Activated CD8-positive, alpha-beta T cell treated with anti-CD3 and anti-CD28 coated beads for 36 hours (primary cell): ENCODE data around the gene APCDD1. TPM values are rescaled to one million over a fixed set of nuclear protein-coding genes. Genes with fewer than 3 reads are reported as not detected.

Experiments
- ATAC-seq: fragments of 200-7000 bp; cut with Tn5 transposase; one replicate; pipeline ENCODE4 v1.10.0; 2021; ENCODE audit warnings: mild to moderate bottlenecking, moderate library complexity
- CTCF ChIA-PET: fragments of 350-600 bp; sonication (Branson Sonifier 250); formaldehyde crosslinking; loops from one replicate; lab custom pipeline; 2021; ENCODE audit warnings: antibody characterized with exemption; lab: Charles Lee
- POLR2A ChIA-PET: fragments of 350-600 bp; sonication (Branson Sonifier 250); formaldehyde crosslinking; loops from one replicate; lab custom pipeline; 2021; ENCODE audit warnings: antibody characterized with exemption; lab: Charles Lee
- DNase-seq: peaks from one replicate; pipeline ENCODE4 v3.0.0-alpha.2; 2020
- H3K27ac Mint-ChIP-seq: one replicate; pipeline ENCODE4 v1.8.0; 2021; ENCODE audit warnings: mild to moderate bottlenecking, mixed read lengths
- H3K27me3 Mint-ChIP-seq: one replicate; pipeline ENCODE4 v1.8.0; 2021; ENCODE audit warnings: mixed read lengths
- H3K36me3 Mint-ChIP-seq: one replicate; pipeline ENCODE4 v1.8.0; 2021; ENCODE audit warnings: low read depth, mixed read lengths
- H3K4me1 Mint-ChIP-seq: one replicate; pipeline ENCODE4 v1.8.0; 2021; ENCODE audit warnings: low read depth, mixed read lengths
- H3K4me3 Mint-ChIP-seq: one replicate; pipeline ENCODE4 v1.8.0; 2021; ENCODE audit warnings: mild to moderate bottlenecking, moderate library complexity, mixed read lengths
- H3K9me3 Mint-ChIP-seq: one replicate; pipeline ENCODE4 v1.8.0; 2021; ENCODE audit warnings: mixed read lengths
- intact Hi-C: fragments of 100-400 bp; cut with micrococcal nuclease; formaldehyde crosslinking; loops from one replicate; pipeline ENCODE4 v1.10.0; 2022
- total RNA-seq, 2 experiments: library from RNA; stranded (reverse); gene quantifications; one replicate each; pipeline ENCODE4 v1.2.3, GENCODE V29; 2021
- TF ChIP-seq, protein P1 (sequence below): fragments of 200-600 bp; IDR thresholded peaks from one replicate; pipeline ENCODE4 v1.8.0; 2022; ENCODE audit warnings: antibody characterized with exemption, mild to moderate bottlenecking

Gene APCDD1
- total RNA-seq, 2 experiments from 2014 or later, result not detected

DNA sequence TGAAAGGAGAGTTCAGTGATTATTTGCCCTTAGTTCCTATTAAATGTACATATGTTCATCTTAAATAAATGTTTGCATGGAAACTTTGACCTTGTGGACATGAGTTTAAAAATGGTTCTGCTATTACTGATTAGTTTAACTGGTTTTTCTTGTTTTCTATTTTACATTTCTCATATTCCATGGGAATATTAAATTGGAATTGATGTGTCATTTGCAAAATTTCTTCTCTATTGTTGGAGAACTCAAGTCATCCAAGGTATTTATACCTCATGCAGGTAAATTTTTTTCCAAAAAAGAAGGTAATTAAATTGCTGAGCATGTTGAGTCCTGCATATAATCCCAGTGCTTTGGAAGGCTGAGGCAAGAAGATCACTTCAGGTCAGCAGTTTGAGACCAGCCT is 45.4 kb upstream of the APCDD1 start:
- no peak overlapping the region for H3K4me3 Mint-ChIP-seq
- CTCF ChIA-PET, result no interaction called here
- H3K27ac Mint-ChIP-seq, result no peak overlapping the region
- no peaks in the 10 kb centered on the region for H3K27me3 Mint-ChIP-seq
- POLR2A ChIA-PET, result no interaction called here
- ATAC-seq (no peak), DNase-seq (no peak)
- intact Hi-C loops, result no loop called here
- TF ChIP-seq, protein P1, sequence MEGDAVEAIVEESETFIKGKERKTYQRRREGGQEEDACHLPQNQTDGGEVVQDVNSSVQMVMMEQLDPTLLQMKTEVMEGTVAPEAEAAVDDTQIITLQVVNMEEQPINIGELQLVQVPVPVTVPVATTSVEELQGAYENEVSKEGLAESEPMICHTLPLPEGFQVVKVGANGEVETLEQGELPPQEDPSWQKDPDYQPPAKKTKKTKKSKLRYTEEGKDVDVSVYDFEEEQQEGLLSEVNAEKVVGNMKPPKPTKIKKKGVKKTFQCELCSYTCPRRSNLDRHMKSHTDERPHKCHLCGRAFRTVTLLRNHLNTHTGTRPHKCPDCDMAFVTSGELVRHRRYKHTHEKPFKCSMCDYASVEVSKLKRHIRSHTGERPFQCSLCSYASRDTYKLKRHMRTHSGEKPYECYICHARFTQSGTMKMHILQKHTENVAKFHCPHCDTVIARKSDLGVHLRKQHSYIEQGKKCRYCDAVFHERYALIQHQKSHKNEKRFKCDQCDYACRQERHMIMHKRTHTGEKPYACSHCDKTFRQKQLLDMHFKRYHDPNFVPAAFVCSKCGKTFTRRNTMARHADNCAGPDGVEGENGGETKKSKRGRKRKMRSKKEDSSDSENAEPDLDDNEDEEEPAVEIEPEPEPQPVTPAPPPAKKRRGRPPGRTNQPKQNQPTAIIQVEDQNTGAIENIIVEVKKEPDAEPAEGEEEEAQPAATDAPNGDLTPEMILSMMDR, result no peak
- no peaks in the 10 kb centered on the region for H3K4me1 Mint-ChIP-seq
- H3K9me3 Mint-ChIP-seq, result no peaks in the 10 kb centered on the region
- no peaks in the 10 kb centered on the region for H3K36me3 Mint-ChIP-seq

GRCh38 chr18:10410472-10411308 is 43.7 kb upstream of the APCDD1 start:
- TF ChIP-seq, protein P1, result no peak
- no peak for DNase-seq
- ATAC-seq, result no peak
- Mint-ChIP-seq H3K4me3 (no peak overlapping the region), H3K4me1 (no peaks in the 10 kb centered on the region), H3K27ac (no peak overlapping the region), H3K36me3 (no peaks in the 10 kb centered on the region), H3K27me3 (peaks cover 2% of the 10 kb centered on the region), H3K9me3 (no peaks in the 10 kb centered on the region)
- POLR2A ChIA-PET, result interaction anchor here (0.5 kb wide), 1 partner anchor 378 kb away, joined by 3 read pairs; no protein-coding TSS in a partner anchor
- intact Hi-C loops, result no loop called here
- CTCF ChIA-PET, result no interaction called here

- ChIA-PET CTCF (no interaction called here), POLR2A (no interaction called here)
- intact Hi-C loops, result no loop called here
- Mint-ChIP-seq H3K9me3 (no peaks in the 10 kb centered on the region), H3K36me3 (no peaks in the 10 kb centered on the region), H3K4me1 (no peaks in the 10 kb centered on the region), H3K4me3 (no peak overlapping the region), H3K27ac (no peak overlapping the region), H3K27me3 (peaks cover 2% of the 10 kb centered on the region)
- ATAC-seq (no peak), DNase-seq (no peak)
- TF ChIP-seq, protein P1, result no peak
These were observed 41.5 kb upstream of the APCDD1 start for GRCh38 chr18:10412933-10413332.

- TF ChIP-seq, protein P1, result no peak
- no peak overlapping the region for H3K4me3 Mint-ChIP-seq
- peaks cover 2% of the 10 kb centered on the region for H3K27me3 Mint-ChIP-seq
- H3K9me3 Mint-ChIP-seq, result no peaks in the 10 kb centered on the region
- no peak for DNase-seq
- H3K27ac Mint-ChIP-seq, result no peak overlapping the region
- no peaks in the 10 kb centered on the region for H3K4me1 Mint-ChIP-seq
- no peak for ATAC-seq
- CTCF ChIA-PET, result no interaction called here
- POLR2A ChIA-PET, result no interaction called here
- intact Hi-C loops, result no loop called here
- no peaks in the 10 kb centered on the region for H3K36me3 Mint-ChIP-seq
These were observed 40.7 kb upstream of the APCDD1 start for GRCh38 chr18:10413722-10414121.

DNA sequence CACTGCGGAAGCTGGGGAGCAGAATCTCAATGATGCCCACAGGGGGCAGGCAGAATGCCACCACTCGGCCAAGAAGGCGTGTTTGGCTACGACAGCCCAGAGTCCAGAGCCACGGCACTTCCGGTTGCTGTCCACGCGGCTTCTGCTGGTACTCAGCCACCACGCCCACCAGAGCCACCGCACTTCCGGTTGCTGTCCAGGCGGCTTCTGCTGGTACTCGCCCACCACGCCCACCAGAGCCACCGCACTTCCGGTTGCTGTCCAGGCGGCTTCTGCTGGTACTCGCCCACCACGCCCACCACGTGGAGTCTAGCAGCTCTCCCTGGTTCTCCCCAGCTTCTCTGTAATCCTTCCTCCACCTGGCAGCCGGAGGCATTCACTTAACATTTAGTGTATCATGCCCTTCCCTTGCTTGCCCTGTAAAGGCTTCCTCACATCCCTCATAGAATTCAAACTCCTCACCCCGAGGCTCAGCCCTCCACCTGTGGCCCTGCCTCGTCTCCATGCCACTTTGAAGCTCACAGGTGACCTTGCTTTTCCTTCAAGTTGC is 40.1 kb upstream of the APCDD1 start:
- H3K4me1 Mint-ChIP-seq, result no peaks in the 10 kb centered on the region
- no peaks in the 10 kb centered on the region for H3K36me3 Mint-ChIP-seq
- intact Hi-C loops, result no loop called here
- no peak for DNase-seq
- H3K9me3 Mint-ChIP-seq, result no peaks in the 10 kb centered on the region
- CTCF ChIA-PET, result no interaction called here
- no peak overlapping the region for H3K27ac Mint-ChIP-seq
- ATAC-seq, result no peak
- H3K4me3 Mint-ChIP-seq, result no peak overlapping the region
- POLR2A ChIA-PET, result no interaction called here
- TF ChIP-seq, protein P1, result no peak
- peaks cover 2% of the 10 kb centered on the region for H3K27me3 Mint-ChIP-seq
